Right lobe of liver (tissue), 4 donors: ENCODE data around the gene ARHGAP8.

Experiments used
- POLR2A ChIP-seq: fragments of 450-650 bp; IDR thresholded peaks from one replicate; pipeline ENCODE4 v1.6.1; 2017; ENCODE audit warnings: antibody characterized with exemption, mild to moderate bottlenecking
- TF ChIP-seq, protein P1 (sequence below), 4 donors: fragments of 200-600 bp in 3 of 4; fragments of 450-650 bp in 1 of 4; IDR thresholded peaks; one replicate each; pipeline versions ENCODE4 v1.5.1 to v1.8.0; 2016 to 2022; ENCODE audit warnings: antibody characterized with exemption in 4 of 4, mild to moderate bottlenecking in 2 of 4
- donor health status: DM: no; HTN: no; CAD: no.
- donor health status: DM: no; HTN: no; CAD: no.
- donor health status: DM: no; HTN: yes; CAD: no.

DNA sequence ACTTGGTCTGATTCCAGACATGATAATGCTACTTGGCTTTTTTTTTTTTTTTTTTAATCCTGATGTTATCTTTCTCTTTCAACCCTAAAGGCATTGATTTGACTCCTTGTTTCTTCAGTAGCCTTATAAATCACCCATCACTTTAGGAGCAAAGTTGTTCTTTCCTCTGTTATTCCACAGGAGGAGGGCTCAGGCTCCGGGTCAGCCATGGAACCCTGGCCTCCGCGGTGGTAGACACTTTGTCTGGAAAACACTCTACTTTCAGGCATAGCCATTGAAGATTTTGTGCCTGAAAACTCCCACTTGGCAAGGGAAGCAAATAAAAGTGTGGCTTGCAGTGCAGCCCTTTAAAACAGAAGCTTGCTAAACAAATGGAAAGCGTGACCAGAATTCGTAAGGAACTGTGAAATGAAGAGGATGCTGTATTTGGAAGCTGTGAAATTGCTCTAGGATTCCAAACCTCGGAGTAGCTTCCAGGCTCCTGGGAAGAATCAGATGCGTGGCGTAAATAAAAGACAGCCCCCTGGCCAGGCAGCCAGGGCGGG, 44.9 kb downstream of the ARHGAP8 start:
- TF ChIP-seq POLR2A: no peak
- TF ChIP-seq, protein P1, sequence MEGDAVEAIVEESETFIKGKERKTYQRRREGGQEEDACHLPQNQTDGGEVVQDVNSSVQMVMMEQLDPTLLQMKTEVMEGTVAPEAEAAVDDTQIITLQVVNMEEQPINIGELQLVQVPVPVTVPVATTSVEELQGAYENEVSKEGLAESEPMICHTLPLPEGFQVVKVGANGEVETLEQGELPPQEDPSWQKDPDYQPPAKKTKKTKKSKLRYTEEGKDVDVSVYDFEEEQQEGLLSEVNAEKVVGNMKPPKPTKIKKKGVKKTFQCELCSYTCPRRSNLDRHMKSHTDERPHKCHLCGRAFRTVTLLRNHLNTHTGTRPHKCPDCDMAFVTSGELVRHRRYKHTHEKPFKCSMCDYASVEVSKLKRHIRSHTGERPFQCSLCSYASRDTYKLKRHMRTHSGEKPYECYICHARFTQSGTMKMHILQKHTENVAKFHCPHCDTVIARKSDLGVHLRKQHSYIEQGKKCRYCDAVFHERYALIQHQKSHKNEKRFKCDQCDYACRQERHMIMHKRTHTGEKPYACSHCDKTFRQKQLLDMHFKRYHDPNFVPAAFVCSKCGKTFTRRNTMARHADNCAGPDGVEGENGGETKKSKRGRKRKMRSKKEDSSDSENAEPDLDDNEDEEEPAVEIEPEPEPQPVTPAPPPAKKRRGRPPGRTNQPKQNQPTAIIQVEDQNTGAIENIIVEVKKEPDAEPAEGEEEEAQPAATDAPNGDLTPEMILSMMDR (IDR thresholded peaks at IDR 0.05): no peak
